K562 (cell line): ENCODE measurements around the gene ERF. TPM values are rescaled to one million over a fixed set of nuclear protein-coding genes. Genes with fewer than 3 reads are reported as not detected.

Source experiments
- ATF3 ChIP-seq, 2 experiments: fragments of 450-650 bp in 1 of 2; sonication (generic) in 1 of 2; formaldehyde crosslinking in 1 of 2; IDR thresholded peaks in 1 of 2; conservative IDR thresholded peaks in 1 of 2; 2 replicates each; pipeline versions ENCODE4 v1.6.1 to v1.8.1; 2016 to 2023; ENCODE audit warnings: mild to moderate bottlenecking in 2 of 2, moderate library complexity in 2 of 2, inconsistent platforms in 1 of 2, missing genetic modification reagents in 1 of 2
- CHD7 ChIP-seq: fragments of 200-600 bp; sonication (generic); IDR thresholded peaks from one replicate; pipeline ENCODE4 v1.6.1; 2012; ENCODE audit warnings: mild to moderate bottlenecking, low read depth, low read length, inconsistent platforms
- NCOA4 ChIP-seq: fragments of 450-650 bp; IDR thresholded peaks from 2 replicates; pipeline ENCODE4 v1.6.1; 2018; ENCODE audit warnings: mild to moderate bottlenecking; ENCODE audit not compliant: partially characterized antibody
- NFE2L1 ChIP-seq: fragments of 450-650 bp; IDR thresholded peaks from 2 replicates; pipeline ENCODE4 v1.6.1; 2016; ENCODE audit warnings: missing genetic modification characterization, low read depth, mild to moderate bottlenecking, missing compliant biosample characterization, moderate library complexity, borderline replicate concordance
- NR0B1 ChIP-seq: fragments of 450-650 bp; IDR thresholded peaks from one replicate; pipeline ENCODE4 v1.6.1; 2018; ENCODE audit warnings: mild to moderate bottlenecking, moderate library complexity; ENCODE audit not compliant: partially characterized antibody
- NRF1 ChIP-seq, 2 experiments: fragments of 450-650 bp; IDR thresholded peaks in 1 of 2; conservative IDR thresholded peaks in 1 of 2; 2 replicates each; pipeline ENCODE4 v1.6.1; 2014; ENCODE audit warnings: mild to moderate bottlenecking in 2 of 2
- SMC3 ChIP-seq: conservative IDR thresholded peaks from 2 replicates; pipeline ENCODE4 v1.6.1; 2011; ENCODE audit warnings: low read depth, low read length, improper control_type of control experiment; ENCODE audit not compliant: insufficient read depth
- ZC3H11A ChIP-seq: IDR thresholded peaks from 2 replicates; pipeline ENCODE4 v1.6.1; 2012; ENCODE audit warnings: low read depth, low read length, improper control_type of control experiment
- ZNF695 ChIP-seq: fragments of 450-650 bp; formaldehyde crosslinking; IDR thresholded peaks from 2 replicates; pipeline ENCODE4 v1.4.0; 2020; ENCODE audit warnings: mild to moderate bottlenecking, moderate library complexity
- polyA plus RNA-seq, 8 experiments: library from polyadenylated mRNA; depleted of rRNA in 4 of 8; stranded (reverse) in 5 of 8; unstranded in 3 of 8; fragments of >200 nt; fragmentation: Nextera tagmentation in 2 of 8; fragmentation: Illumina TruSeq in 1 of 8; extraction: Ambion mirVana in 2 of 8; extraction: Trizol in 1 of 8; gene quantifications; 2 replicates each; pipeline versions ENCODE4 v1.2.1 to v1.2.3, GENCODE V29; 2011 to 2014; ENCODE audit warnings: inconsistent platforms in 1 of 8, missing spikeins in 1 of 8
- total RNA-seq, 7 experiments: library from RNA; depleted of rRNA in 6 of 7; stranded (reverse); fragments of >200 nt in 6 of 7; fragmentation: Illumina TruSeq in 2 of 7; extraction: Trizol in 2 of 7; gene quantifications; 2 replicates each; pipeline versions ENCODE4 v1.2.1 to v1.2.3, GENCODE V29; 2011 to 2021; ENCODE audit warnings: low replicate concordance in 1 of 7

ERF gene
- total and polyA plus RNA-seq, 9 of the 15 experiments (the other 6 are each of a cell fraction or from before 2014, with no cell fraction given): 0.03 to 75.4 (median 27.0) TPM

GRCh38 chr19:42199440-42200115, 55.4 kb downstream of the ERF start (continued):
- TF ChIP-seq CHD7: no peak
- TF ChIP-seq SMC3: no peak; the same call in 1 of the 2 replicates
- no peak for TF ChIP-seq NFE2L1 (tag)
- TF ChIP-seq NRF1 (conservative IDR thresholded peaks at IDR 0.05 in 1 of 2, IDR thresholded peaks at IDR 0.05 in 1 of 2): peak; percentile 66 to 69
- no peak for TF ChIP-seq NR0B1
- TF ChIP-seq ZC3H11A: no peak
- no peak for TF ChIP-seq NCOA4
- TF ChIP-seq ZNF695 (CRISPR knock-in tag): no peak
- no peak; the same call in 1 of the 2 replicates for TF ChIP-seq ATF3 (IDR thresholded peaks at IDR 0.05)
- TF ChIP-seq ATF3 (CRISPR knock-in tag; conservative IDR thresholded peaks at IDR 0.05): no peak
